ENCODE measurements around the gene MRPL38.

- TF ChIP-seq, protein P1, sequence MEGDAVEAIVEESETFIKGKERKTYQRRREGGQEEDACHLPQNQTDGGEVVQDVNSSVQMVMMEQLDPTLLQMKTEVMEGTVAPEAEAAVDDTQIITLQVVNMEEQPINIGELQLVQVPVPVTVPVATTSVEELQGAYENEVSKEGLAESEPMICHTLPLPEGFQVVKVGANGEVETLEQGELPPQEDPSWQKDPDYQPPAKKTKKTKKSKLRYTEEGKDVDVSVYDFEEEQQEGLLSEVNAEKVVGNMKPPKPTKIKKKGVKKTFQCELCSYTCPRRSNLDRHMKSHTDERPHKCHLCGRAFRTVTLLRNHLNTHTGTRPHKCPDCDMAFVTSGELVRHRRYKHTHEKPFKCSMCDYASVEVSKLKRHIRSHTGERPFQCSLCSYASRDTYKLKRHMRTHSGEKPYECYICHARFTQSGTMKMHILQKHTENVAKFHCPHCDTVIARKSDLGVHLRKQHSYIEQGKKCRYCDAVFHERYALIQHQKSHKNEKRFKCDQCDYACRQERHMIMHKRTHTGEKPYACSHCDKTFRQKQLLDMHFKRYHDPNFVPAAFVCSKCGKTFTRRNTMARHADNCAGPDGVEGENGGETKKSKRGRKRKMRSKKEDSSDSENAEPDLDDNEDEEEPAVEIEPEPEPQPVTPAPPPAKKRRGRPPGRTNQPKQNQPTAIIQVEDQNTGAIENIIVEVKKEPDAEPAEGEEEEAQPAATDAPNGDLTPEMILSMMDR (conservative IDR thresholded peaks at IDR 0.05; ENCODE audit: low read depth, low read length) = no peak
- TF ChIP-seq EZH2 (IDR thresholded peaks at IDR 0.05; ENCODE audit: low read length, unreplicated experiment) (no peak), EZH2phosphoT487 (IDR thresholded peaks at IDR 0.05; ENCODE audit: borderline replicate concordance, low read length) (no peak)
These were observed 50.5 kb downstream of the MRPL38 start for GRCh38 chr17:75854101-75854748.
